B cell (primary cell): ENCODE measurements around the gene CD109. TPM values are rescaled to one million over a fixed set of nuclear protein-coding genes. Genes with fewer than 3 reads are reported as not detected.

Experiments
- ATAC-seq: fragments of 200-7000 bp; cut with Tn5 transposase; one replicate; pipeline ENCODE4 v1.10.0; 2021; ENCODE audit warnings: low read depth, mild to moderate bottlenecking, moderate number of reproducible peaks, moderate library complexity
- CTCF ChIA-PET: fragments of 350-600 bp; sonication (Branson Sonifier 250); formaldehyde crosslinking; loops from one replicate; lab custom pipeline; 2021; ENCODE audit warnings: antibody characterized with exemption, inconsistent platforms; lab: Charles Lee
- POLR2A ChIA-PET: fragments of 350-600 bp; sonication (Branson Sonifier 250); formaldehyde crosslinking; loops from one replicate; lab custom pipeline; 2021; ENCODE audit warnings: antibody characterized with exemption; lab: Charles Lee
- DNase-seq: peaks from one replicate; pipeline ENCODE4 v3.0.0; 2013
- H2AFZ ChIP-seq: 2 replicates; pipeline ENCODE4 v1.6.1; 2012; ENCODE audit warnings: mild to moderate bottlenecking, low read depth, low read length; ENCODE audit not compliant: insufficient read depth, poor library complexity, severe bottlenecking
- H3K27ac ChIP-seq, 2 donors: 1 replicate in 1 of 2; 2 replicates in 1 of 2; pipeline ENCODE4 v1.5.1; 2012 to 2013; ENCODE audit warnings: low read length in 2 of 2, mild to moderate bottlenecking in 2 of 2, moderate library complexity in 1 of 2
- H3K27me3 ChIP-seq, 4 experiments: fragments of 200-600 bp in 1 of 4; sonication (generic) in 1 of 4; replicated peaks in 1 of 4; 1 replicate in 2 of 4; 2 replicates in 2 of 4; pipeline versions ENCODE4 v1.6.1 to v1.7.0; 2013 to 2016; ENCODE audit warnings: low read length in 3 of 4, mild to moderate bottlenecking in 2 of 4, mixed read lengths in 1 of 4, moderate library complexity in 1 of 4; ENCODE audit not compliant: insufficient read depth in 4 of 4, control insufficient read depth in 3 of 4; ENCODE audit errors: control extremely low read depth in 1 of 4
- H3K36me3 ChIP-seq, 2 experiments: replicated peaks in 1 of 2; 1 replicate in 1 of 2; 2 replicates in 1 of 2; pipeline versions ENCODE4 v1.6.1 to v1.7.1; 2013; ENCODE audit warnings: low read length in 1 of 2; ENCODE audit not compliant: insufficient read depth in 2 of 2, control insufficient read depth in 1 of 2; ENCODE audit errors: control extremely low read depth in 1 of 2, extremely low read depth in 1 of 2
- H3K4me1 ChIP-seq, 2 donors: fragments of 200-600 bp in 1 of 2; sonication (generic) in 1 of 2; 1 replicate in 1 of 2; 2 replicates in 1 of 2; pipeline versions ENCODE4 v1.5.1 to v1.6.1; 2013 to 2017; ENCODE audit warnings: low read length in 2 of 2; ENCODE audit not compliant: control insufficient read depth in 2 of 2, insufficient read depth in 2 of 2
- H3K4me2 ChIP-seq: replicated peaks from 2 replicates; pipeline ENCODE3; 2012; ENCODE audit warnings: mild to moderate bottlenecking, low read depth, low read length; ENCODE audit not compliant: poor library complexity, severe bottlenecking
- H3K4me3 ChIP-seq, 5 experiments: fragments of 200-600 bp in 1 of 5; sonication (generic) in 1 of 5; 1 replicate in 3 of 5; 2 replicates in 2 of 5; pipeline versions ENCODE4 v1.5.1 to v1.7.0; 2011 to 2016; ENCODE audit warnings: low read length in 4 of 5, mild to moderate bottlenecking in 4 of 5, low read depth in 2 of 5, control low read depth in 1 of 5, moderate library complexity in 1 of 5; ENCODE audit not compliant: insufficient read depth in 1 of 5; ENCODE audit errors: control extremely low read depth in 1 of 5, extremely low read depth in 1 of 5
- H3K79me2 ChIP-seq: fragments of 200-600 bp; sonication (generic); one replicate; pipeline ENCODE4 v1.6.0; 2016; ENCODE audit warnings: low read length; ENCODE audit not compliant: control insufficient read depth, insufficient read depth
- H3K9ac ChIP-seq: fragments of 200-600 bp; sonication (generic); 2 replicates; pipeline ENCODE4 v1.6.1; 2017; ENCODE audit warnings: mild to moderate bottlenecking, low read length, moderate library complexity
- H3K9me3 ChIP-seq, 3 donors: one replicate each; pipeline versions ENCODE4 v1.6.1 to v1.7.1; 2013; ENCODE audit warnings: low read length in 2 of 3; ENCODE audit not compliant: control insufficient read depth in 2 of 3, insufficient read depth in 1 of 3; ENCODE audit errors: control extremely low read depth in 1 of 3
- H4K20me1 ChIP-seq: 2 replicates; pipeline ENCODE4 v1.6.0; 2012; ENCODE audit warnings: mild to moderate bottlenecking, low read length; ENCODE audit not compliant: insufficient read depth, control insufficient read depth, poor library complexity, severe bottlenecking
- H3K27ac Mint-ChIP-seq: one replicate; pipeline ENCODE4 v1.8.0; 2021; ENCODE audit warnings: mixed read lengths
- H3K27me3 Mint-ChIP-seq: one replicate; pipeline ENCODE4 v1.8.0; 2021; ENCODE audit warnings: mixed read lengths
- H3K4me1 Mint-ChIP-seq: one replicate; pipeline ENCODE4 v1.8.0; 2021; ENCODE audit warnings: mixed read lengths
- H3K4me3 Mint-ChIP-seq: one replicate; pipeline ENCODE4 v1.8.0; 2021; ENCODE audit warnings: mixed read lengths
- H3K9me3 Mint-ChIP-seq: one replicate; pipeline ENCODE4 v1.8.0; 2022; ENCODE audit warnings: mixed read lengths; ENCODE audit not compliant: insufficient read depth
- CTCF ChIP-seq: fragments of 200-600 bp; IDR thresholded peaks from one replicate; pipeline ENCODE4 v1.8.0; 2022; ENCODE audit warnings: antibody characterized with exemption, mild to moderate bottlenecking
- EZH2 ChIP-seq: IDR thresholded peaks from 2 replicates; pipeline ENCODE4 v1.6.1; 2012; ENCODE audit warnings: borderline replicate concordance, low read depth, mild to moderate bottlenecking, moderate library complexity, low read length; ENCODE audit not compliant: insufficient read depth, poor library complexity, severe bottlenecking
- WGBS: methylation state at CpG from one replicate; pipeline ENCODE4 v1.1.5; 2013; ENCODE audit warnings: missing lambda C conversion rate; ENCODE audit not compliant: insufficient coverage; 5-methylcytosine and 5-hydroxymethylcytosine counted together
- intact Hi-C: fragments of 100-400 bp; cut with micrococcal nuclease; formaldehyde crosslinking; loops from one replicate; pipeline ENCODE4 v1.10.0; 2022
- polyA plus RNA-seq: library from polyadenylated mRNA; depleted of rRNA; stranded (reverse); fragments of >200 nt; gene quantifications from 2 replicates; pipeline ENCODE4 v1.2.3, GENCODE V29; 2012
- total RNA-seq, 2 donors: library from RNA; stranded (reverse); fragments of 120-200 nt in 1 of 2; gene quantifications; 1 replicate in 1 of 2; 2 replicates in 1 of 2; pipeline versions ENCODE4 v1.2.3 to v1.2.4, GENCODE V29; 2013 to 2022

Gene CD109
- total and polyA plus RNA-seq, 2 donors (not counting 1 experiment from before 2014, with no cell fraction given), result 0.15 TPM; not detected in 1

- H4K20me1 ChIP-seq, result no peaks in the 10 kb centered on the region
- no peak for TF ChIP-seq CTCF
- Mint-ChIP-seq H3K27me3 (peaks cover 3% of the 10 kb centered on the region), H3K4me3 (no peak overlapping the region), H3K9me3 (no peaks in the 10 kb centered on the region), H3K27ac (no peak overlapping the region), H3K4me1 (peaks cover 7% of the 10 kb centered on the region)
- H3K4me2 ChIP-seq, result no peak overlapping the region
- ATAC-seq, result no peak
- no CpG with 5 or more reads among the region's 2 CpGs for WGBS
- no peaks in the 10 kb centered on the region for H3K9me3 ChIP-seq
- DNase-seq, result no peak
- H3K27ac ChIP-seq, result no peak overlapping the region
- intact Hi-C loops, result no loop called here
- no peaks in the 10 kb centered on the region for H3K36me3 ChIP-seq
- no peak overlapping the region for H2AFZ ChIP-seq
- CTCF ChIA-PET, result no interaction called here
- no peak overlapping the region for H3K4me3 ChIP-seq
- no peaks in the 10 kb centered on the region for H3K27me3 ChIP-seq
- POLR2A ChIA-PET, result no interaction called here
- H3K9ac ChIP-seq, result no peak overlapping the region
- H3K4me1 ChIP-seq, result peaks cover 3 to 7% of the 10 kb centered on the region in 2 donors
- no peaks in the 10 kb centered on the region for H3K79me2 ChIP-seq
These were observed 14.5 kb downstream of the CD109 start for GRCh38 chr6:73710470-73710869.

- no peaks in the 10 kb centered on the region for H3K36me3 ChIP-seq
- intact Hi-C loops, result no loop called here
- no peaks in the 10 kb centered on the region for H4K20me1 ChIP-seq
- CTCF ChIA-PET, result no interaction called here
- H3K27me3 ChIP-seq, result no peaks in the 10 kb centered on the region
- Mint-ChIP-seq H3K27ac (no peak overlapping the region), H3K4me3 (no peak overlapping the region), H3K27me3 (peaks cover 3% of the 10 kb centered on the region), H3K9me3 (no peaks in the 10 kb centered on the region), H3K4me1 (peaks cover 7% of the 10 kb centered on the region)
- H3K27ac ChIP-seq, result no peak overlapping the region
- H3K4me3 ChIP-seq, result no peak overlapping the region
- ATAC-seq (no peak), DNase-seq (no peak)
- no peak overlapping the region for H2AFZ ChIP-seq
- no peak overlapping the region for H3K9ac ChIP-seq
- H3K4me2 ChIP-seq, result no peak overlapping the region
- TF ChIP-seq EZH2, result no peak
- TF ChIP-seq CTCF, result no peak
- POLR2A ChIA-PET, result no interaction called here
- H3K9me3 ChIP-seq, result no peaks in the 10 kb centered on the region
- WGBS, result 100% methylated on average over 1 of the region's 1 CpG
- no peaks in the 10 kb centered on the region for H3K79me2 ChIP-seq
- peaks cover 3 to 7% of the 10 kb centered on the region in 2 donors for H3K4me1 ChIP-seq
These were observed 14.9 kb downstream of the CD109 start for GRCh38 chr6:73710948-73711347.
